ENCODE data around the gene ADH6.

ADH6 gene

DNA sequence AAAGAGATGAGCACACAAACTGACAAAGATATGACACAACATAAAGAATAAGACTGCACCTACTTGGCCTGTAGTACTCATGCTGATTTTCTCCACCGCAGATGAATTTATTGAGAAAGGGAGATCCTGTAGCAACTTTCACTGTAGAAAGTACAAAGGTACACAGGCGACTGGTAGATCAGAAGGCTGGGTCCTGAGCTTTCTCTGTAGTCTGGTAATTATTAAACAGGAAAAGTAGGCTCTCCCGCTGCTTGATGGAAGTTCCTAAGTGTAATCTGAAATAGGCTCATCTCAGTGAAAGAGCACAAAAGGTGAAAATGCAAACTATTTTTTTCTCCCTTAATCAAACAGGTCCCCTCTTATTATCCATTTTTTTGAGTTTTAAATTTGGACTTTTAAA, at the start of gene ADH6:
TSS of gene ADH6 (minus strand) at position 175 of the 400 bp plus-strand sequence. CDS start at position 81, 94 bp downstream.
- no peak for ATAC-seq
- no peak for TF ChIP-seq ARNTL (CRISPR knock-in tag; IDR thresholded peaks at IDR 0.05; ENCODE audit: borderline replicate concordance, low read depth)
- no peak for TF ChIP-seq BACH2 (CRISPR knock-in tag; IDR thresholded peaks at IDR 0.05; ENCODE audit: borderline replicate concordance)
- TF ChIP-seq SNAI2 (CRISPR knock-in tag; IDR thresholded peaks at IDR 0.05), result no peak
- no peak for TF ChIP-seq PPARA (CRISPR knock-in tag; IDR thresholded peaks at IDR 0.05; ENCODE audit: borderline replicate concordance)
- TF ChIP-seq RARB (CRISPR knock-in tag; IDR thresholded peaks at IDR 0.05), result no peak
- TF ChIP-seq, protein P1, sequence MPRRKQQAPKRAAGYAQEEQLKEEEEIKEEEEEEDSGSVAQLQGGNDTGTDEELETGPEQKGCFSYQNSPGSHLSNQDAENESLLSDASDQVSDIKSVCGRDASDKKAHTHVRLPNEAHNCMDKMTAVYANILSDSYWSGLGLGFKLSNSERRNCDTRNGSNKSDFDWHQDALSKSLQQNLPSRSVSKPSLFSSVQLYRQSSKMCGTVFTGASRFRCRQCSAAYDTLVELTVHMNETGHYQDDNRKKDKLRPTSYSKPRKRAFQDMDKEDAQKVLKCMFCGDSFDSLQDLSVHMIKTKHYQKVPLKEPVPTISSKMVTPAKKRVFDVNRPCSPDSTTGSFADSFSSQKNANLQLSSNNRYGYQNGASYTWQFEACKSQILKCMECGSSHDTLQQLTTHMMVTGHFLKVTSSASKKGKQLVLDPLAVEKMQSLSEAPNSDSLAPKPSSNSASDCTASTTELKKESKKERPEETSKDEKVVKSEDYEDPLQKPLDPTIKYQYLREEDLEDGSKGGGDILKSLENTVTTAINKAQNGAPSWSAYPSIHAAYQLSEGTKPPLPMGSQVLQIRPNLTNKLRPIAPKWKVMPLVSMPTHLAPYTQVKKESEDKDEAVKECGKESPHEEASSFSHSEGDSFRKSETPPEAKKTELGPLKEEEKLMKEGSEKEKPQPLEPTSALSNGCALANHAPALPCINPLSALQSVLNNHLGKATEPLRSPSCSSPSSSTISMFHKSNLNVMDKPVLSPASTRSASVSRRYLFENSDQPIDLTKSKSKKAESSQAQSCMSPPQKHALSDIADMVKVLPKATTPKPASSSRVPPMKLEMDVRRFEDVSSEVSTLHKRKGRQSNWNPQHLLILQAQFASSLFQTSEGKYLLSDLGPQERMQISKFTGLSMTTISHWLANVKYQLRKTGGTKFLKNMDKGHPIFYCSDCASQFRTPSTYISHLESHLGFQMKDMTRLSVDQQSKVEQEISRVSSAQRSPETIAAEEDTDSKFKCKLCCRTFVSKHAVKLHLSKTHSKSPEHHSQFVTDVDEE (CRISPR knock-in tag; IDR thresholded peaks at IDR 0.05), result no peak
- TF ChIP-seq ZC3H10 (CRISPR knock-in tag; IDR thresholded peaks at IDR 0.05), result no peak
- no peak for TF ChIP-seq TOX (CRISPR knock-in tag; IDR thresholded peaks at IDR 0.05; ENCODE audit: borderline replicate concordance)
- no peak for TF ChIP-seq ZNF8 (CRISPR knock-in tag; IDR thresholded peaks at IDR 0.05)
- TF ChIP-seq, protein P2, sequence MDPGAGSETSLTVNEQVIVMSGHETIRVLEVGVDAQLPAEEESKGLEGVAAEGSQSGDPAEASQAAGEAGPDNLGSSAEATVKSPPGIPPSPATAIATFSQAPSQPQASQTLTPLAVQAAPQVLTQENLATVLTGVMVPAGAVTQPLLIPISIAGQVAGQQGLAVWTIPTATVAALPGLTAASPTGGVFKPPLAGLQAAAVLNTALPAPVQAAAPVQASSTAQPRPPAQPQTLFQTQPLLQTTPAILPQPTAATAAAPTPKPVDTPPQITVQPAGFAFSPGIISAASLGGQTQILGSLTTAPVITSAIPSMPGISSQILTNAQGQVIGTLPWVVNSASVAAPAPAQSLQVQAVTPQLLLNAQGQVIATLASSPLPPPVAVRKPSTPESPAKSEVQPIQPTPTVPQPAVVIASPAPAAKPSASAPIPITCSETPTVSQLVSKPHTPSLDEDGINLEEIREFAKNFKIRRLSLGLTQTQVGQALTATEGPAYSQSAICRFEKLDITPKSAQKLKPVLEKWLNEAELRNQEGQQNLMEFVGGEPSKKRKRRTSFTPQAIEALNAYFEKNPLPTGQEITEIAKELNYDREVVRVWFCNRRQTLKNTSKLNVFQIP (CRISPR knock-in tag; IDR thresholded peaks at IDR 0.05; ENCODE audit: borderline replicate concordance, low read depth), result no peak
- no peak for TF ChIP-seq CSDC2 (CRISPR knock-in tag; IDR thresholded peaks at IDR 0.05)
- no peak for TF ChIP-seq ZFP30 (CRISPR knock-in tag; IDR thresholded peaks at IDR 0.05)
- TF ChIP-seq GLIS3 (CRISPR knock-in tag; IDR thresholded peaks at IDR 0.05), result no peak
- TF ChIP-seq ISL1 (CRISPR knock-in tag; IDR thresholded peaks at IDR 0.05), result no peak
- TF ChIP-seq ESRRG (CRISPR knock-in tag; IDR thresholded peaks at IDR 0.05), result no peak
- TF ChIP-seq ZFP3 (CRISPR knock-in tag; IDR thresholded peaks at IDR 0.05), result no peak

- TF ChIP-seq ZNF565 (CRISPR knock-in tag; conservative IDR thresholded peaks at IDR 0.05; ENCODE audit: low read depth), result no peak
- TF ChIP-seq, protein P3, sequence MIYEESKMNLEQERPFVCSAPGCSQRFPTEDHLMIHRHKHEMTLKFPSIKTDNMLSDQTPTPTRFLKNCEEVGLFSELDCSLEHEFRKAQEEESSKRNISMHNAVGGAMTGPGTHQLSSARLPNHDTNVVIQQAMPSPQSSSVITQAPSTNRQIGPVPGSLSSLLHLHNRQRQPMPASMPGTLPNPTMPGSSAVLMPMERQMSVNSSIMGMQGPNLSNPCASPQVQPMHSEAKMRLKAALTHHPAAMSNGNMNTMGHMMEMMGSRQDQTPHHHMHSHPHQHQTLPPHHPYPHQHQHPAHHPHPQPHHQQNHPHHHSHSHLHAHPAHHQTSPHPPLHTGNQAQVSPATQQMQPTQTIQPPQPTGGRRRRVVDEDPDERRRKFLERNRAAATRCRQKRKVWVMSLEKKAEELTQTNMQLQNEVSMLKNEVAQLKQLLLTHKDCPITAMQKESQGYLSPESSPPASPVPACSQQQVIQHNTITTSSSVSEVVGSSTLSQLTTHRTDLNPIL (CRISPR knock-in tag; IDR thresholded peaks at IDR 0.05; ENCODE audit: low read depth), result no peak
- no peak for TF ChIP-seq ARNTL (CRISPR knock-in tag; IDR thresholded peaks at IDR 0.05; ENCODE audit: borderline replicate concordance, low read depth)
- TF ChIP-seq, protein P4, sequence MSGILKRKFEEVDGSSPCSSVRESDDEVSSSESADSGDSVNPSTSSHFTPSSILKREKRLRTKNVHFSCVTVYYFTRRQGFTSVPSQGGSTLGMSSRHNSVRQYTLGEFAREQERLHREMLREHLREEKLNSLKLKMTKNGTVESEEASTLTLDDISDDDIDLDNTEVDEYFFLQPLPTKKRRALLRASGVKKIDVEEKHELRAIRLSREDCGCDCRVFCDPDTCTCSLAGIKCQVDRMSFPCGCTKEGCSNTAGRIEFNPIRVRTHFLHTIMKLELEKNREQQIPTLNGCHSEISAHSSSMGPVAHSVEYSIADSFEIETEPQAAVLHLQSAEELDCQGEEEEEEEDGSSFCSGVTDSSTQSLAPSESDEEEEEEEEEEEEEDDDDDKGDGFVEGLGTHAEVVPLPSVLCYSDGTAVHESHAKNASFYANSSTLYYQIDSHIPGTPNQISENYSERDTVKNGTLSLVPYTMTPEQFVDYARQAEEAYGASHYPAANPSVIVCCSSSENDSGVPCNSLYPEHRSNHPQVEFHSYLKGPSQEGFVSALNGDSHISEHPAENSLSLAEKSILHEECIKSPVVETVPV (CRISPR knock-in tag; IDR thresholded peaks at IDR 0.05), result no peak
- TF ChIP-seq, protein P5, sequence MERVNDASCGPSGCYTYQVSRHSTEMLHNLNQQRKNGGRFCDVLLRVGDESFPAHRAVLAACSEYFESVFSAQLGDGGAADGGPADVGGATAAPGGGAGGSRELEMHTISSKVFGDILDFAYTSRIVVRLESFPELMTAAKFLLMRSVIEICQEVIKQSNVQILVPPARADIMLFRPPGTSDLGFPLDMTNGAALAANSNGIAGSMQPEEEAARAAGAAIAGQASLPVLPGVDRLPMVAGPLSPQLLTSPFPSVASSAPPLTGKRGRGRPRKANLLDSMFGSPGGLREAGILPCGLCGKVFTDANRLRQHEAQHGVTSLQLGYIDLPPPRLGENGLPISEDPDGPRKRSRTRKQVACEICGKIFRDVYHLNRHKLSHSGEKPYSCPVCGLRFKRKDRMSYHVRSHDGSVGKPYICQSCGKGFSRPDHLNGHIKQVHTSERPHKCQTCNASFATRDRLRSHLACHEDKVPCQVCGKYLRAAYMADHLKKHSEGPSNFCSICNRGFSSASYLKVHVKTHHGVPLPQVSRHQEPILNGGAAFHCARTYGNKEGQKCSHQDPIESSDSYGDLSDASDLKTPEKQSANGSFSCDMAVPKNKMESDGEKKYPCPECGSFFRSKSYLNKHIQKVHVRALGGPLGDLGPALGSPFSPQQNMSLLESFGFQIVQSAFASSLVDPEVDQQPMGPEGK (CRISPR knock-in tag; IDR thresholded peaks at IDR 0.05; ENCODE audit: borderline replicate concordance), result no peak
- no peak for TF ChIP-seq SNAI2 (CRISPR knock-in tag; IDR thresholded peaks at IDR 0.05)
- TF ChIP-seq ZNF8 (CRISPR knock-in tag; IDR thresholded peaks at IDR 0.05), result no peak
- TF ChIP-seq BACH2 (CRISPR knock-in tag; IDR thresholded peaks at IDR 0.05; ENCODE audit: borderline replicate concordance), result no peak
- TF ChIP-seq ISL1 (CRISPR knock-in tag; IDR thresholded peaks at IDR 0.05), result no peak
- no peak for TF ChIP-seq ZC3H10 (CRISPR knock-in tag; IDR thresholded peaks at IDR 0.05)
- TF ChIP-seq ZFP3 (CRISPR knock-in tag; IDR thresholded peaks at IDR 0.05), result no peak
- no peak for TF ChIP-seq ZFP30 (CRISPR knock-in tag; IDR thresholded peaks at IDR 0.05)
- no peak for TF ChIP-seq OSR1 (CRISPR knock-in tag; IDR thresholded peaks at IDR 0.05)
- no peak for TF ChIP-seq CSDC2 (CRISPR knock-in tag; IDR thresholded peaks at IDR 0.05)
- ATAC-seq, result no peak
Observed at GRCh38 chr4:99264927-99265326, 45.9 kb upstream of the ADH6 start.

- TF ChIP-seq, protein P2 (CRISPR knock-in tag; IDR thresholded peaks at IDR 0.05; ENCODE audit: borderline replicate concordance, low read depth), result no peak
- TF ChIP-seq, protein P1 (CRISPR knock-in tag; IDR thresholded peaks at IDR 0.05), result no peak
- TF ChIP-seq ISL1 (CRISPR knock-in tag; IDR thresholded peaks at IDR 0.05), result no peak
- no peak for TF ChIP-seq ZNF565 (CRISPR knock-in tag; conservative IDR thresholded peaks at IDR 0.05; ENCODE audit: low read depth)
- no peak for ATAC-seq
Observed at GRCh38 chr4:99252746-99253145, 33.7 kb upstream of the ADH6 start.
